Measurements from ENCODE around the gene SCGB2B2. TPM values are rescaled to one million over a fixed set of nuclear protein-coding genes. Genes with fewer than 3 reads are reported as not detected.

SCGB2B2 gene
- total RNA-seq, 1 donor from 2014 or later, result under 0.01 TPM

DNA sequence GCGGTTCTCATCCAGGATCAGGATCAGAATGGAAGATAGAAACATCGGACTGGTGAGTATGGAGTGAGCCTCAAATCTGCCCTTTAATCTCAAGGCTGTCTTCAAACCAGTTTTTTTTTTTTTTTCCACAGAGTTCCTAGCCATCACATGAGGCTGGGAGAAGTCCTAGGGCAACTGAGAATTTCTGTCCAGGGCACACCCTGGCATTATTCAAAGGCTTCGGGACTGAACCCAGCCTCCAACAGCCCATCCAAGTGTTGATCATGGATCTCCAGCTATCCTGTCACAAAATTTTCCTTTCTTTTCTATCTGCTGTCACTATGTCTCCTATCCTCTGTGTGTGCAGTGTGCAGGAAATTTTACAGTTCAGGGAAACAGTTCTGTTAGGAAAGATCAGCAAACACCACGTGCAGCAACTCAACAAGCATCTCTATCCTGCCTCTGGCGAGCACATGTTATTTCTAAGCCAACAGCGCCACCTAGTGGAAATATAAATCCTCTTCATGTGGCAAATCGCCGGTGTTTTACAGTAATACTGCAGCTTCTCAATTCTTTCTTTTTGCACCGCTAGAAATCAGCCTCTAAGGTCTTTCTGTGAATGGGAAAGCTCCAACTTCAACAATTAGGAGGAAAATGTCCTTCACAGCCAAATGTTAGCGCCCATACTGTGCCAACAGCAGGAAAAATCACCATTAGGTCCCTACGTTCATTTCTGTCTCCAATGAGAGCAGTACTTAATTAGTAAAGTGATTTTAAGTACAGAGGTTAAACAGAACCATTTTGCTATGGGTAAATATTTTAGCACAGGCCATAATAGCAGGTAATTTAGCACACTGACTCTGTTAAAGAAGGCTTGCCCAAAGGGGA is 35.7 kb upstream of the SCGB2B2 start:
- peak; percentile 61 for TF ChIP-seq CTCF (IDR thresholded peaks at IDR 0.05; ENCODE audit: insufficient read depth, low read length, severe bottlenecking)
- DNase-seq (ENCODE audit: low read depth), result peak; percentile 66
- Histone ChIP-seq H3K27me3 (ENCODE audit: control insufficient read depth, insufficient read depth, low read length) (no peaks in the 10 kb centered on the region), H3K36me3 (ENCODE audit: control insufficient read depth, insufficient read depth, low read length) (no peaks in the 10 kb centered on the region), H3K4me3 (ENCODE audit: low read depth, low read length) (no peak overlapping the region)
- peak; percentile 50 for FAIRE-seq

- TF ChIP-seq CTCF (IDR thresholded peaks at IDR 0.05; ENCODE audit: insufficient read depth, low read length, severe bottlenecking), result no peak
- no peak for FAIRE-seq
- H3K4me3 ChIP-seq (ENCODE audit: low read depth, low read length), result no peak overlapping the region
- DNase-seq (ENCODE audit: low read depth), result no peak
- no peaks in the 10 kb centered on the region for H3K27me3 ChIP-seq (ENCODE audit: control insufficient read depth, insufficient read depth, low read length)
- H3K36me3 ChIP-seq (ENCODE audit: control insufficient read depth, insufficient read depth, low read length), result no peaks in the 10 kb centered on the region
Measured at GRCh38 chr19:34711890-34712289, 34.9 kb upstream of the SCGB2B2 start.

DNA sequence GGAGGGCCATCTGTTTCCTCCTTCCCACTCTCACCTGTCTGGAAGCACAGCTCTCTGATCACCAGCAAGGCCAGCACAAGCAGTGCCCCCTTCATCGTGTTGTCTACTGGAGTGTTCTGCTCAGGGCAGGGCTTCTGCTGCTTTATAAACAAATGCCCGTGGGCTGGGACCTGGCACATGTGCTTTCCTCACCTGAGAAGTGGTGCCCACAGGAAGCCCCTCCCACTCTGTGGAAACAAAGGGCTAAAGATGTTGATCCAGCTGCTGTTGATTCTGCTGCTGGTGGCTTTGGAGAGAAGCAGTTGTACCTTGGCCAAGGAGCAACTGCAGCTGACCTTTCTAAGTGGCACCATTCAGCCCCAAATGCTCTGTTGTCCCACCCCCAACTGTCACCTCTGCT is 30.7 kb upstream of the SCGB2B2 start:
- no peak for DNase-seq (ENCODE audit: low read depth)
- TF ChIP-seq CTCF (IDR thresholded peaks at IDR 0.05; ENCODE audit: insufficient read depth, low read length, severe bottlenecking), result no peak
- Histone ChIP-seq H3K36me3 (ENCODE audit: control insufficient read depth, insufficient read depth, low read length) (no peaks in the 10 kb centered on the region), H3K4me3 (ENCODE audit: low read depth, low read length) (no peak overlapping the region), H3K27me3 (ENCODE audit: control insufficient read depth, insufficient read depth, low read length) (no peaks in the 10 kb centered on the region)
- no peak for FAIRE-seq

DNA sequence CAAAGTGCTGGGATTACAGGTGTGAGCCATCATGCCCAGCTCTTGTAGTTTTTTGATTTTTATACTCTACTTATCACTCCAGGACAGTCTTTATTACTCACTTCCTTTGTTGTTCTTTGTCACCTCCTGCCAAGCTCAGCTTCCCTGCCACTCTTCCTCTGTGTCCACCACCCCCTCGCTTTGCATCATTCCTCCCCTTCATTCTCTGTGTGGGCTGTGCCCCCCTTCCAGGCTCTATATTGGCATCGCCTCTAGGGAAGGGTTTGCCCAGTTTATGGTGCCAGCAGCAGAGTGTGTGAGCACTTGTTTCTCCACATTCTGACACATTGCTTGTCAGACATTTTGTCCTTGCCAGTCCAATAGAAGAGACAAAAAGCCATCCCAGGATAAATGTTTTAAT is 15.6 kb upstream of the SCGB2B2 start:
- Histone ChIP-seq H3K4me3 (ENCODE audit: low read depth, low read length) (no peak overlapping the region), H3K27me3 (ENCODE audit: control insufficient read depth, insufficient read depth, low read length) (no peaks in the 10 kb centered on the region), H3K36me3 (ENCODE audit: control insufficient read depth, insufficient read depth, low read length) (no peaks in the 10 kb centered on the region)
- no peak for TF ChIP-seq CTCF (IDR thresholded peaks at IDR 0.05; ENCODE audit: insufficient read depth, low read length, severe bottlenecking)
- no peak for DNase-seq (ENCODE audit: low read depth)
- FAIRE-seq, result no peak

DNA sequence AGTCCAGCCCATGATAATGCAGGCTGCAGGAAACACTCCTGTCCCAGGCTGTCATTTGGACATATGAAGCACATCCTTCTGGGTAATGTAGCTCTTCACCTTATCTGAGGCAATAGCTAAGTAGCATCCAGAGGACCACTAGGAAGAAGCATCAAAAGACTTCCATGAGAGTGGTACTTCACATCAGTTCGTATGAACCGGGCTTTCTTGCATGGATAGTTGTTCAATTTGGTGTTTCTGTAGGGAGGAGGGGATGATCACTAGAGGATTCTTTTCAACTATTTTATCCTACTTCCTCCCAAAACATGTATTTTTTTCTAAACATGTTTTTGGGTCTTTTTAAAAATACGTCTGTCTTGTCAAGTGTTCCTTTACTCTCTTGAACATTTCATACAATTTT is 13.4 kb upstream of the SCGB2B2 start:
- no peak for TF ChIP-seq CTCF (IDR thresholded peaks at IDR 0.05; ENCODE audit: insufficient read depth, low read length, severe bottlenecking)
- Histone ChIP-seq H3K36me3 (ENCODE audit: control insufficient read depth, insufficient read depth, low read length) (no peaks in the 10 kb centered on the region), H3K27me3 (ENCODE audit: control insufficient read depth, insufficient read depth, low read length) (no peaks in the 10 kb centered on the region), H3K4me3 (ENCODE audit: low read depth, low read length) (no peak overlapping the region)
- no peak for DNase-seq (ENCODE audit: low read depth)
- no peak for FAIRE-seq

DNA sequence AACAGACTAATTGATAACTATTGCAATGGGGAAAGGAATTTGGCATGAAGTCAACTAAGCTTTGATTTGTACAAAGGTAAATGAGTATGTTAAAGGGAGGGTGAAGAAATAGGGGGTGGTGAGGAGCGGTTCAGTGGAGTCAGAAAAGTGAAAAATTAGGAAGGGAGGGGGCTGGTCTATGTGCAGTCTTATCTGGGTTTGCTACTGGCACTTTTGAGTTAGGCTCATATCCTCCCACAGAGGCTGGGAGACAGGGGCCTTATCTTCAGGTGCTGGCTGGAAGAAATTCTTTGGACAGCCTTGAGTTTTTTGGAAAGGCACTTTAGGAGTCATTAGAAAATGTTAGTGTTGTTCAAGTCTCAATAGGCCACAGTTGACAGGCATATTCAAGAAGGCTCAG is 11.6 kb upstream of the SCGB2B2 start:
- TF ChIP-seq CTCF (IDR thresholded peaks at IDR 0.05; ENCODE audit: insufficient read depth, low read length, severe bottlenecking), result no peak
- no peak overlapping the region for H3K4me3 ChIP-seq (ENCODE audit: low read depth, low read length)
- FAIRE-seq, result no peak
- H3K27me3 ChIP-seq (ENCODE audit: control insufficient read depth, insufficient read depth, low read length), result no peaks in the 10 kb centered on the region
- H3K36me3 ChIP-seq (ENCODE audit: control insufficient read depth, insufficient read depth, low read length), result peaks cover 3% of the 10 kb centered on the region
- DNase-seq (ENCODE audit: low read depth), result no peak

Measured in bronchial epithelial cell (primary cell).